ENCODE data around the gene MSX1.

Gene MSX1

DNA sequence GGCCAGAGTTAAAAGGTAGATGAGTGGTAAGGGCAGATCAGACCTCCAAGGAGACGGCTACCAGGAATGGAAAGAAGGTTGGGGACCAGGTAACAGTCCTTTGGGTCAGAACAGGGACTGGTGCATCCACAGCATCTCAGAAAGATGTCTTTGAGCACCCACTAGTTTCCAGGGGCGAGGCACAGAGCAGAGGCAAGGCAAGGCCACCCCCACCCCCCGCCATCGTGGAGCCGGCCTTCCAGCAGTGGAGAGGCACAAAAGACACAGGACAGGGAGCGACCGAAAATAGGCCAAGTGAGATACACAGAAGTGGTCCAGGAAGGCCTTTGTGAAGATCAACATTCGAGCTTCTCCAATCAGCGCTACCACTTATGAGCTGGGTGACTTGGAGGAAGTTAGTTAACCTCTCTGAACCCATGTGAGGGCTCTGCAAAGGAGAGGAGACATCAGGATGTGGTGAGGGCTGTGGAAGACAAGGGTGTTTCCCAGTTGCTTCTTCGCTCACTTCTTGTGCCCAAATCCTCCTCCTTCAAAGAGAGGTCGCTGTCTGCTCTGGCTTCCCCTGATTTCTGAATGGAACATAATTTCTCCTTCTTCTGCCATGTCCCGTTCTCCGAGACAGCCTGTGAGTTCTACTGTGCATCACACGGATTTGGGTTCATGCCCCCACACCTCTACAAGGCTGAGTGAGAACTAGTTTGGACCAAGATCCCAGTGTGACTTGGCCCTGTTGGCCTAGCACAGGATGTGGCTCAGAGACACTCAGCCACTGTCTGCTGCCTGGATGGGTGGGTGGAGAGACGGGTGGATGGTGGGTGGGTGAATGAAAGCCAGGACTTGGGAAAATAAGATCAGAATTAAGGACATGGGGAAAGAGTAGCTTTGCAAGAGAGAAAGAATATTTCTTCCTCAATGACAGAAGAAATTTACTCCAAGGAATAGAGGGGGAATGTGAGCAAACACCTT, 16.7 kb upstream of the MSX1 start:
- no peak for FAIRE-seq

DNA sequence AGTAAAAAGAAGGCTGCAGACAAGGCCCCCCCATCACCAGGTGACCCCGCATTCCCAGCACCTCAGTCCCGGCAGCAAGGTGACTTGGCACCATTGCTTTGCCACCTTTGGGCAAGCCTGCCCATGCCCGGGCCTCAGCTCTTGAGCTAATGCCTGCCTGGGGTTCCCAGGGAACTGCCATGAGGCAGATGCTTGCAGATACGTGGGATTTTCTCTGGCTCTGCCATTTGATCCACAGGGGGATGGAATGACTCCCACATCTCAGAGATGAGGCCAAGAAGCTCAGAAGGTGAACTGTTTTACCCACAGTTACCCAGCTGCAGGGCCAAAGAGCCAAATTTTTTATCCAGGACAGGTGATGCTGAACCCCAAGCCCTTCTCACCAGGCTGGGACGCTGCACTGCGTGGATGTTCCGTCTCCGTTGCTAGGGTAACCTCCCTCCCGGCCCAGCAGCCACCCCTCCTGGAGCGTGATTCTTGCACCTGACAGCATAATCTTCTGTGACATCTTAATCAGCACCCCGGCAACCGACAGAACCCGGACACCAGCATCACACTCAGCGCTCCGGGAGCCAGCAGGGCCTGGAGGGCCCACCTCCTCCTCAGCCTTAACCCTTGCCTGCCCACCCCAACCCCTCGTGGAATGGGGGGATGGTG, 15.7 kb upstream of the MSX1 start:
- no peak for FAIRE-seq

DNA sequence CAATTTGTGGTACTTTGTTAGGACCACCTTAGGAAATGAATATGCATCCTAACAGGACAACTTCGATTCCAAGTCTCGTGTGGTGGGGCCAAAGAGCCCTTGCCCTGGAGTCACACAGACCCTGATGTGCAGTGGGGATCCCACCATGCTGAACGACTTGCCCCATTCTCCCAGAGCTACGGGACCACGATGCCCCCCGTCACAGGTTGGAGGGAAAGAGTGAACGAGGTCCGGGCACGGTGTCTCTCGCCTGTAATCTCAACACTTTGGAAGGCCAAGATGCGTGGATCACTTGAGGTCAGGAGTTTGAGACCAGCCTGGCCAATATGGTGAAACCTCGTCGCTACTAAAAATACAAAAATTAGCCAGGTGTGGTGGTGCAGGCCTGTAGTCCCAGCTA, 14.4 kb upstream of the MSX1 start:
- FAIRE-seq = no peak

DNA sequence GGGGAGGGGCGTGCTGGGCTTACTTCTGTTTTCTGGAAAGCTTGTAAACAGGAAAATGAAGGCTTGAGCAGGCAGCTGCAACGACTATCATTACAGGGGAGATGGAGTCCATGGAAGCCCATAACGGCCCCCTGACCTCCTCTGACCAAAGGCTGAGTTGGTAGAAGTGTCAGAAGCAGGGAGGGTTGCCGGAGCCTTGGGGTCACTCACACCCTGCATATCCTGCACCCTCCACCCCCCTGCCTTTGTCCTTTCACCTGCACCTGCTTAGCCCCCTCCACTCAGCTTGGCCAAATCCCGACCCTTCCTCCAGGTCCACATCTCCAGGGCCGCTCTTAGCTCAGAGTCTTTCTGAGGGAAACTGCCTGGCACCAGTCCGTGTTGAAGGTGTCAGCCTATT, 12.5 kb upstream of the MSX1 start:
- no peak for FAIRE-seq

DNA sequence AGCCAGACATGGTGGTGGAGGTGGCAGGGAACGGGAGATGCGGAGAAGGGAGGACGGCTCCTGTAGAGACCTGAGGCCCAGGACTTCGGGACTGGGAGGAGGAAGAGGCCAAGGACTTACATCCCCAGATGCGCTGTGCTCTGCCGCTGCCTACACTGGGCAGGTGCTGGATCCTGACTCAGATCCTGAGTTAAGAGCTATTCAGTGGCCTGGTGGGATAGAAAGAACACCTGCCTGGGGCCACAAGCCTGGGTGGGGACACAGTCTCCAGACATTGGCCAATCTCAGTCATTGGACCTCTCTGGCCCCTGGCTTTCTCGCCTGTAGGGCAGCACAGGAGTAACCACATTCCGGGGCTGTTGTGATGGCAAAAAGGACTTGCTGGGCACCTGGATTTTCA, 10.9 kb upstream of the MSX1 start:
- FAIRE-seq = no peak

DNA sequence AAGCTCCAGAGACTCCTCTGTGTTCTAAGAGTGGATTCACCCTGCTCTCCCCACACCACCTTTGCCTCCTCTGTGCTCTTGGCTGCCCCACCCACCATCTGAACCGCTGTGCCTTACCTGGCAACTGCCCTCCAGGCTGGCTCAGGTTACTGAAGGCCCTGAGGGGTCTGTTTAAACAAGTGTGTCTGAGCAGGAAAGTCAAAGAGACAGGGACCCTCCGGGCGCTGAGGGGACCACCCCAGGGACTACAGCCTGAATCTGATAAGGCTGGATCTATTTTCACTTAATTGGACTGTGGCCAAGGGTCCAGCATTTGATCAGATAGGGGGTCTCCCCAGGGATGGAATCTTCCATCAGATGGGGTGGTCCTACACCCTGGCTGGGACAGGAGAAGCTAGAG, 10.4 kb upstream of the MSX1 start:
- no peak for FAIRE-seq

DNA sequence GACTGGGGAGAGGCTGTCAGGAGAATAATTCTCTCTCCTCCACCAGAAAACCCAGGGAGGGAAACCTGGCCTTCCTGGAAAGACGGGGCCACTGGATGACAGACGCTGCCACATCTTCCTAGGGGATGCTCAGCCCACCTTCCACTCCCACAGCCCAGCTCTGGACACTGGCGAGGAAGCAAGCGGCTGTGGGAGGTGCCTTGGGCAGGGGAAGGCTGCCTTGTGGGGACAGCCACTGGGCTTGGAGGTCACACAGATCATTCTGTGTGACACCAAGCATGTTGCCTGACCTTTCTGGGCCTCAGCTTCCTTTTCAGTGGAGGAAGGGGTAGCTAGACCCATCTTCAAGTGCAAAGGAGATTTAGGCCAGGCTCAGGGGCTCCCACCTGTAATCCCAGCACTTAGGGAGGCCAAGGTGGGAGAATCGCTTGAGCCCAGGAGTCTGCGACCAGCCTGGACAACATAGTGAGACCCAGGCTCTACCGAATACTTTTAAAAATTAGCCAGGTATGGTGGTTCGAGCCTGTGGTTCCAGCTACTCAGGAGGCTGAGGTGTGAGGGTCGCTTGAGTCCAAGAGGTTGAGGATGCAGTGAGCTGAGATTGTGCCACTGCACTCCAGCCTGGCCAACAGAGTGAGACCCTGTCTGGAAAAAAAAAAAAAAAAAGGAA, 9.8 kb upstream of the MSX1 start:
- FAIRE-seq = no peak

DNA sequence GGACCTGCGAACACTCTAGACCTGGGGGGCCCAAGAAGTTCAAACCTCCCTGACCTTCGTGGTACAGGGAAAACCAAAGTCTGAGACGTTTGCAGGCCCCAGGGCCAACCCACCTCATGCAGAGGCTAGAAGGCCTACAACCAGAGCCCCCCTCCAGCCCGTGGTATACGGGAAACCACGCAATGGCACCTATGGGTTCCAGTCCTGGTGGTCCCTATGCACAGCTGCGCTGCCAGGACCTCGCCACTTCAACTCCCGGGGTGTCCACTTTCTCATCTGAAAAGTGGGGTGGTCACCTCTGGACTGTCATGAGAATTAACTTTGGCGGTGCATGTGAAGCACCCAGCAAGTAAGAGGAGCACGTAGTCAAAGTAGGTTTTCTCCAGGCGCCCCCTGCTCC, 8.4 kb upstream of the MSX1 start:
- no peak for FAIRE-seq

DNA sequence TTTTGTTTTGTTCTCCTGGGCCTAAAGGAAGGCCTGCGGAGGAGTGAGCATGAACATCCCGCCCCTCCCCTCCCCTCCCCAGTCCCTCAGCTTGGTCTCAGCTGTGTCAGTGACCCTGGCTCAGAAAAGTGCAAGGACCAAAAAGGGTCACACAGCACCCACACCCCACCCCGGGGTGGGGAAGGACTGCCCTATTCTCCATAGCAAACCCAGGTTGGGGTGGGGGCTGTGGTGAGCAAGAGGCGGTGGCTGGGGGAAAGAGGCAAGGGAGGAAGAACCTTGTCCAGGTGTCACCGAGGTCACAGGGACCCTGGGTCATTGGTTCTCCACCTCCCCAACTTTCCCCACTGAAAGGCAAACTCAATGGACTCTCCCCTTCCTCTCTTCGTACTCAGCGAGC, 7.6 kb upstream of the MSX1 start:
- no peak for FAIRE-seq

DNA sequence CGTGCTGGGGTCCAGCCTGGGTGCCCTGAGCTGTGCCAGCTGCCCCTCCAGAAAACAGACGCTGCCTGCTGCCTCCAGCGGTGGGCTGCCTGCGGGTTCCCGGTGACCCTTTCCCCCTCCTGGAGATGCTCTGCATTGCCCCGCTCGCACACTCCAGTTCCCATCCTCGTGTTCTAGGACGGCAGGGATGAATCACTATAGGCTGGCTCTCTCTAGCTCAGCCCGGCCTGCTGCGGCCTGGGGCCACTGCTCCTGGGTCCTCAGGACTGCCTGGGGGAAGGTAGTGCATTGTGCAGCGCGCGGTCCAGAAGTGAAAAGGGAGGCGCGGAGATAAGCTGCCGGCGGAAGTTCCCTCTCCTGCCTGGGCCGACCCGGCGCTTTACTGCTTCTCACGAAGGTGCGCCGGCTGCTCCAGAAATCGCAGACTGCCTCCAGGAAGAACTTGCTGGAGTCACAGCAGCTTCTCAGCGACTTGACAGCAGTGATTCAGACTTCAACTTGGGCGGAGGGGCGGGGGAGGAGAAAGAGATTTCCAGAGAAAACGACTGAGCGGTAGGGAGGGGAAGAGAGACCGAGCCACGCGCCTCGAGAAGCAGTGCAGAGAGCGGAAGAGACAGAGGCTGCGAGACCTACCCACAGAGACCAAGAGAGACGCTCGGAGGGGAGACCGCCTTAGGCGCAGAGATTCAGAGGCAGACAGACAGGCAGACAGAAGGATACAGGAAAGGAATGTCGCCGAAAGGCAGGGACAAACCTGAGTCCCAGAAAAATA, 6.7 kb upstream of the MSX1 start:
- FAIRE-seq = no peak

DNA sequence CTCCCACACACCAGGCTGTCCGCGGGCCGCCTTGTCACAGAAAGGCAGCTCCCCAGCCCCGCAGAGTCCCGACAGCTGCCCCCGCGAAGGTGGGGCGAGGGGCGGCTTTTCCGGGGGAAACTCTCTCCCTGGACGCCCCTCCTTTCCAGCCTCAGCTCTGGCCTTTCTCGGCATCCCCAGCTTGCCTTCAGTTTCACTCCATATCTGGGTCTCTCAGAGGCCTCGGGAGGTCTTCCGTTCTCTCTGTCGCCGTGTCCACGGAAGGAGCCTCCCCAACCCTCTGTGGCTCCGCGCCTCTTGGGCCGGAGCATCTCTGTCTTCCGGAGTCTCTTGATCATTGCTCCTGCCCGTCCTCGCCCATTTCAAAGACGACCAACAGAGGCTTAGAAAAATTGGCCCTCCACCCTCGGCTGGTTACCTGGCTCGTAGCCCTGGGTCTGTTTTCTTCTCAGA, 6.1 kb upstream of the MSX1 start:
- FAIRE-seq = no peak

DNA sequence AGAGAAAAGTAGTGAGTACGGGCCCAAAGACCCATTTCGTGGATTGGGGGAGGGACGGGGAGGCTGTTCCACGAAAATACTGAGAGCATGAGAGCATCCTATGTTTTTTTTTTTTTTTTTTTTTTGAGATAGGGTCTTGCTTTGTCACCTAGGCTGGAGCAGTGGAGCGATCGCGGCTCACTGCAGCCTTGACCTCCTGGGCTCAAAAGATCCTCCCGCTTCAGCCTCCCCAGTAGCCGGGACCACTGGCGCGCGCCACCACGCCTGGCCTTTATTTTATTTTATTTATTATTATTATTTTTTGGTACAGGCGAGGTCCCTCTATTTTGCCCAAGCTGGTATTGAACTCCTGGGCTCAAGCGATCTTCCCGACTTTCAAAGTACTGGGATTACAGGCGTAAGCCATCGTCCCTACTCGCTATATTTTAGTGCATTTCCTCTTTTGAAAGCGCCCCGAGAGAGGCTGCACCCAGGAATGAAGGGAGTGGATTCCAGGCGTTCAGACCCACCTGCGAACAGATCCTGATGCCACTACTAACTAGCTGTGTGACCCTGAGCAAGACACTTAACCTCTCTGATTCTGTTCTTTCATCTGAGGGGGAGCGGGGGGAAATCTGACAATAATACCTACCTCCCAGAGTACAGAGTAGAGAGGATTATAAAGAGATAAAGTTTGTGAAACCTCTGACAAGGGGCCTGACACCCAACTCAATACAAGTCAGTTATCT, 5.4 kb upstream of the MSX1 start:
- no peak for FAIRE-seq

DNA sequence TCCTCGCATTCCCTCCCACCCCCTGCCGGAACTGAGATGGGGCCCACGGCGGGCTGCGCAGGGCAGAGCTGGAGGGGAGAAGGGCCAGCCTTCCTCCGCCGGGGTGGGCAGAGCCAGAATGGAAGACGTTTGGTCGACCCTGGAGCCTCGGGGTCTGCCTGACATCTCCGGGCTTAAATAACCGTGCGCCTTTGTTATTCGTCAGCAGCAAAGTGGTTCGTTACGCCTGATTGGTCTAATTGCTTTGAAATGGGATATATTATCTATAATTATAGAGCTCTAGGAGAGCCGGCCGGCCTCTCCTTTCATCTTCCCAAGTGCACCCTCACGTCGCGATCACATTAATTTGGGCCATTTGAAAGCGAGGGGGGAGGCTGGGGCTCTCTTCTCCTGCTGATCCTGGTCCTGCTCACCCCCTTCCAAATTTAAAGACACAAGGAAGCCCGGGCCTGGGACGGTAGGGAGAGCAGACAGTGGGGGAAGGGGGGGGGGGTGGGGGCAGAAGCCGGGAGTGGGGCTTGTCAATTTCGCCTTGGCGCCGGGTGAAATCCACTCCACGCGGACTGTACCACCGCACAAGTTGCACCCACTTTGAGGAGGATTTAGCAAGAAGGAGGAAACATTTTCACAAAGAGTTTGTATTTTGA, 4.7 kb upstream of the MSX1 start:
- FAIRE-seq = no peak

DNA sequence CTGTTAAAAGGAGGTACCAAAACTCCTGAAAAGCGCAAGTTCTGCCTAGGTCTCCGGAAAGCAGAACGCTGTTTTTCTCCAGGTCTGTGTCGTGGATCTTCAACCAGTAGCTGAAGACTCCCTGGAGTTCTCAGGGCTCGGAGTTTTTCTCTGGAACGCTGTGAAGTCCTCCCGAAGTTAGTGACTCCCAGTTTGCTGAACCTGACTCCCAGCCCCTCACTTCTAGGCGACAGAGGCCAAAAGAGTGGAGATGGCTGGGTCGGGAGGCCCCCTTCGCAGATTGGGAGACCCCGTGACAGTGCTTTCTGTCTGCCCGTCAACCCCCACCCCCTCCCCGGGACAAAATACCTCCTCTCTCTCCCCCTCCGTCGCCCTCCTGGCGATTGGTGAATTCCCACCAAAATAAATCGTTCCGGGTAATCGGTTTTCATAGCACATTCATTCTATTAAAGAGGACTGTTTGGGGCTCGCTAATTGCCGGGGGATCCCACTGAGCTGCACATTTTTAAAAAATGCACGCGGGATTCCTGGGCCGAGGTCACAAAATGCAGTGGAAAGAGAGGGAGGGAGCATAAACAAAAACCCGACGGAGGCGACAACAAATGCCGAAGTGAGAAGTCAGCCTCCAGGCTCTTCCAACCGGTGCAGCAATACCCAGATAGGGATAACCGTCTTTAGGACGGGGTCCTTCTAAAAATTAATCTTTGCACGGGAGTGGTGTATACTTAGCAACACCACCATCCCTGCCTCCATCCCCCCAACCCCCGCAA, 4.0 kb upstream of the MSX1 start:
- no peak for FAIRE-seq

DNA sequence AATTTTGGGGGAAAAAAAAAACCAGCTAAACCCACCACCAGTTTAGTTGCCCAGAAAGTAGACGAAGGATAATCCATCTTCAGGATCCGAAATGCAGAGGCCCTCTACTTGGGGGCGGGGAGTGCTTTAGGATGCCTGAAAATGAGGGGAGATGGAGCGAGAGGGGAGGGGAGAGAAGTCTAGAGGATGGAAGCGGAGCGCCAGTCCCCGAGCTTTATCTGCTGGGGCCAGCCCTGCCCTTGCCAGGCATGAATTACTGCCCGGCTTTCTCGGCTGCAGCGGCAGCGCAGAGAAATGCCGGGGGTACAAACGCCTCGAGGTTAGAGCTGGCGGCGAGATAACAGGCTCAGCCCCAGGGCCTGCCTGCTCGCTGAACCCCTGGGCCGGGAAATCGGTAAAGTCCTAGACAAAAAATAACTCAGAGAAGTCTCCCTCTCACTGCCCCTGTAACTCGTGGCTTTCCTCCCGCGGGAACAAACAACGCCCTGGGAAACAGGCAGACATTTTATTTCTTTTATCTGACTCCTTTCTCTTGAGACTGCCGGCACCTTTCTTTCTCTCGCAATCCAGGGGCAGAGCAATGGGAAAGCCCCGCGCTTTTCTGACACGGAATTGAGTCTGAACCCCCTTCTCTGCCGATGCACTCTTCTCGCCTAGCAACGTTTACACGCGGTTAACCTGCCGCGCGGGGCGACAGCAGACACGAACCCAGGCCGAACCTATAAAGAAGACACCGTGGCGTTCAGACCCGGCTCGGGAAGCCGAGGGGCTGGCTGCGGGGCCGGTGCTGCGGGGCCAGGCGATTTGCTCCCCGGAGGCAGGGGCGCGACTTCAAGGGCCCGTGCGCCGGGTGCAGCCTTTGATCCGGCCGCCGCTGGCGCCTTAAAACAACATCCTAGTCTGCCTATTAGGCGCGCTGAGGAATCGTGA, 3.1 kb upstream of the MSX1 start:
- no peak for FAIRE-seq

DNA sequence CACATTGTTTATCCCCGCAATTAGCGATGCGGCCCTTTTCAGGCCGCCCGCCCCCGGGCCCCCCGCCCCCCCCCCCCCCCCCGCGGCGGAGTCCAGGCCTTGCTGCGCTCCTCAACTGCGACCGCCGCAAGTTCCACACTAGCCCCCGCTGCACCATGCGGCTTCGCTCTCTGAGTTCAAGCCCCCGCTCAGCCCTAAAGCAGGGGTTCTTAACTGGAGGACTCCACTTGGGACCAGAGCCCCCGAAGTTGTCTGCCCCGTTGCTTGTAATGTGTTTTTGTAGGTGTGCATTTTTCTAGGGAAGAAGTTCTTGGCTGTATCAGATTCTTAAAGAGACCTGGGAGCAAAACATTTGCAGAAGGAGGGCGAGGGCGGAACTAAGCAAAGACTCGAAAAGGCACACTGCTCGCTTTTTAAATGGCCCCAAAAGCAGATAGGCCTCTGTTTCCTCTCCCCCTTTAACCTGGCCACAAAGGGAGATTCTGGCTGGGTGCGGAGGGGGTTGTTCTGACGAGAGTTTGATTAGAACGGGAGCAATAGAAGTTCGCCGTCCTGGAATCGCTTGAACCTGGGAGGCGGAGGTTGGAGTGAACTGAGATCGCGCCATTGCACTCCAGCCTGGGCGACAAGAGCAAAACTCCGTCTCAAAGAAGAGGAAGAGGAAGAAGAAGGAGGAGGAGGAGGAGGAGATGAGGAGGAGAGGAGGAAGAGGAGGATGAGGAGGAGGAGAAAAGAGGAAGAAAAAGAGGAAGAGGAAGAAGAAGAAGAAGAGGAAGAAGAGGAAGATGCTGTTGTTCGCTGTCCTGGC, 2.3 kb upstream of the MSX1 start:
- no peak for FAIRE-seq

DNA sequence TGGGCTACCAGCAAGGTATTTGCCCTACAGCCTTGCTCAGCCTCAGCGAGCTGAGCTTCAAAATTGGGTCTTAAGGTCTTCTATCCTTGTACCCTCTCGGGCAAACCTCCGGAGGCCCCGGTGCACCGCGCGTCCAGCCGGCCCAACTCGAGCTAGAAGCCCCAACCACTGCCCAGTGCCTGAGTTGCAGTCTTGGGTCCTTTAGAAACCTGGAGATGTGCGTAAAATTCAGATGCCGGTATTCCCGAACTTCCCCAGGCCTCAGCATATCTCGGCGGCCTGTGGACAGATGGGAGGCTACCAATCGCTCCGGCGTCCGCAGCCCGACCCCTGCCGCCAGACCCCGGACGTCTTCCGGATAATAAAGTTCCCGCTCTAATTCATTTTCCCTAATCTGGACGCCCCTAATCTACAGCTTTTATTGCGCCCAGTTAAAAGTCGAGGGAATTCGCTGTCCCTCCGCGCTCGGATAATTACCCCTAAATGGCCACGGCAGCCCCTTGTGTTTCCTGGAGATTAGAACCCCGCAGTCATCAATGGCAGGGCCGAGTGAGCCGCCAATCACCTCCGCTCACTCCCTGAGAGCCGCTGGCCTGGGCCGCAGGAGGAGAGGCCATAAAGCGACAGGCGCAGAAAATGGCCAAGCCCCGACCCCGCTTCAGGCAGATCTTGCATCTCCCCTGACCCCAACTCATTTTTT, 1.5 kb upstream of the MSX1 start:
- FAIRE-seq = no peak
